H9 (cell line): ENCODE measurements around the gene TMEM253. TPM values are rescaled to one million over a fixed set of nuclear protein-coding genes. Genes with fewer than 3 reads are reported as not detected.

ENCODE experiments used
- DNase-seq: peaks from one replicate; pipeline ENCODE4 v3.0.0-alpha.2; 2017
- H2AFZ ChIP-seq: one replicate; pipeline ENCODE4 v1.6.1; 2013; ENCODE audit warnings: mild to moderate bottlenecking, low read length, control low read depth, moderate library complexity
- H2AK5ac ChIP-seq: 2 replicates; pipeline ENCODE4 v1.6.1; 2013; ENCODE audit warnings: low read length, control low read depth, mixed read lengths; ENCODE audit not compliant: insufficient read length
- H2BK120ac ChIP-seq: one replicate; pipeline ENCODE4 v1.6.1; 2013; ENCODE audit warnings: low read depth, mild to moderate bottlenecking, low read length, control low read depth, inconsistent platforms; ENCODE audit not compliant: poor library complexity, severe bottlenecking
- H2BK12ac ChIP-seq: 2 replicates; pipeline ENCODE4 v1.6.1; 2013; ENCODE audit warnings: low read length, control low read depth, mixed read lengths, low read depth; ENCODE audit not compliant: insufficient read length
- H2BK15ac ChIP-seq: 2 replicates; pipeline ENCODE4 v1.6.1; 2013; ENCODE audit warnings: low read depth, low read length, control low read depth
- H2BK20ac ChIP-seq: one replicate; pipeline ENCODE4 v1.6.1; 2013; ENCODE audit warnings: low read depth, mild to moderate bottlenecking, low read length, control low read depth, inconsistent platforms; ENCODE audit not compliant: poor library complexity, severe bottlenecking
- H2BK5ac ChIP-seq: 2 replicates; pipeline ENCODE4 v1.6.1; 2013; ENCODE audit warnings: low read length, control low read depth, mixed read lengths; ENCODE audit not compliant: insufficient read length
- H3K14ac ChIP-seq: 2 replicates; pipeline ENCODE4 v1.6.1; 2013; ENCODE audit warnings: low read length, control low read depth; ENCODE audit not compliant: insufficient read depth
- H3K18ac ChIP-seq: 2 replicates; pipeline ENCODE4 v1.6.1; 2013; ENCODE audit warnings: low read depth, mild to moderate bottlenecking, mixed read lengths, low read length, control low read depth; ENCODE audit not compliant: insufficient read length
- H3K23ac ChIP-seq: 2 replicates; pipeline ENCODE4 v1.6.1; 2013; ENCODE audit warnings: low read length, control low read depth, mixed read lengths, low read depth; ENCODE audit not compliant: insufficient read length
- H3K23me2 ChIP-seq: 2 replicates; pipeline ENCODE4 v1.6.1; 2013; ENCODE audit warnings: low read depth, mild to moderate bottlenecking, mixed read lengths, low read length, control low read depth; ENCODE audit not compliant: insufficient read length, poor library complexity, severe bottlenecking
- H3K27ac ChIP-seq: 2 replicates; pipeline ENCODE4 v1.5.1; 2013; ENCODE audit warnings: low read length, control low read depth, mixed read lengths, low read depth; ENCODE audit not compliant: insufficient read length
- H3K27me3 ChIP-seq: 2 replicates; pipeline ENCODE4 v1.6.1; 2013; ENCODE audit warnings: low read length, control low read depth, inconsistent platforms; ENCODE audit not compliant: insufficient read depth
- H3K4ac ChIP-seq: 2 replicates; pipeline ENCODE4 v1.6.1; 2013; ENCODE audit warnings: low read depth, mild to moderate bottlenecking, control low read depth, inconsistent platforms, low read length, moderate library complexity
- H3K4me1 ChIP-seq: 2 replicates; pipeline ENCODE4 v1.6.1; 2013; ENCODE audit warnings: low read length, control low read depth, inconsistent platforms; ENCODE audit not compliant: insufficient read depth
- H3K4me2 ChIP-seq: 2 replicates; pipeline ENCODE4 v1.6.1; 2013; ENCODE audit warnings: low read length, control low read depth, mixed read lengths; ENCODE audit not compliant: insufficient read length, insufficient read depth
- H3K56ac ChIP-seq: 2 replicates; pipeline ENCODE4 v1.6.1; 2013; ENCODE audit warnings: low read depth, mild to moderate bottlenecking, mixed read lengths, low read length, control low read depth; ENCODE audit not compliant: insufficient read length
- H3K79me1 ChIP-seq: 2 replicates; pipeline ENCODE4 v1.6.1; 2013; ENCODE audit warnings: low read depth, mild to moderate bottlenecking, moderate library complexity, low read length, control low read depth, inconsistent platforms; ENCODE audit not compliant: insufficient read depth, poor library complexity, severe bottlenecking
- H3K79me2 ChIP-seq: 2 replicates; pipeline ENCODE4 v1.6.1; 2013; ENCODE audit warnings: low read length, control low read depth, inconsistent platforms; ENCODE audit not compliant: insufficient read depth
- H3K9ac ChIP-seq: 2 replicates; pipeline ENCODE4 v1.6.1; 2013; ENCODE audit warnings: low read length, control low read depth, mixed read lengths; ENCODE audit not compliant: insufficient read length; ENCODE audit errors: extremely low read depth
- H3K9me3 ChIP-seq: one replicate; pipeline ENCODE4 v1.6.1; 2013; ENCODE audit warnings: low read depth, low read length, inconsistent platforms; ENCODE audit not compliant: control insufficient read depth
- H3T11ph ChIP-seq: one replicate; pipeline ENCODE4 v1.6.1; 2013; ENCODE audit warnings: mild to moderate bottlenecking, low read length, control low read depth, inconsistent platforms
- H4K20me1 ChIP-seq: one replicate; pipeline ENCODE4 v1.6.1; 2013; ENCODE audit not compliant: control insufficient read depth, insufficient read length, insufficient read depth
- H4K5ac ChIP-seq: 2 replicates; pipeline ENCODE4 v1.6.1; 2013; ENCODE audit warnings: low read depth, mild to moderate bottlenecking, mixed read lengths, low read length, control low read depth; ENCODE audit not compliant: insufficient read length
- H4K8ac ChIP-seq: replicated peaks from 2 replicates; pipeline ENCODE4 v1.6.1; 2013; ENCODE audit warnings: low read length, control low read depth, mixed read lengths, low read depth; ENCODE audit not compliant: insufficient read length
- H4K91ac ChIP-seq: 2 replicates; pipeline ENCODE4 v1.6.1; 2013; ENCODE audit warnings: low read depth, mild to moderate bottlenecking, moderate library complexity, mixed read lengths, low read length, control low read depth; ENCODE audit not compliant: insufficient read length
- H3K27ac Mint-ChIP-seq, 3 experiments: 2 replicates in 2 of 3; 3 replicates in 1 of 3; pipeline ENCODE4 v1.8.0; 2020 to 2021; ENCODE audit warnings: mixed read lengths in 3 of 3, mild to moderate bottlenecking in 1 of 3, moderate library complexity in 1 of 3
- H3K27me3 Mint-ChIP-seq: 2 replicates; pipeline ENCODE4 v1.8.0; 2021; ENCODE audit warnings: low read depth, mild to moderate bottlenecking, moderate library complexity, mixed read lengths
- H3K36me3 Mint-ChIP-seq, 3 experiments: 2 replicates in 2 of 3; 3 replicates in 1 of 3; pipeline ENCODE4 v1.8.0; 2020 to 2021; ENCODE audit warnings: low read depth in 3 of 3, mixed read lengths in 3 of 3; ENCODE audit not compliant: insufficient read depth in 1 of 3
- H3K4me1 Mint-ChIP-seq, 2 experiments: 2 replicates each; pipeline ENCODE4 v1.8.0; 2020; ENCODE audit warnings: mixed read lengths in 2 of 2
- H3K4me3 Mint-ChIP-seq, 2 experiments: 2 replicates in 1 of 2; 3 replicates in 1 of 2; pipeline ENCODE4 v1.8.0; 2020 to 2021; ENCODE audit warnings: mild to moderate bottlenecking in 2 of 2, mixed read lengths in 2 of 2, moderate library complexity in 1 of 2
- H3K9me3 Mint-ChIP-seq, 2 experiments: 2 replicates in 1 of 2; 3 replicates in 1 of 2; pipeline ENCODE4 v1.8.0; 2020; ENCODE audit warnings: mild to moderate bottlenecking in 2 of 2, mixed read lengths in 2 of 2, moderate library complexity in 1 of 2
- CTCF ChIP-seq: fragments of 200-600 bp; sonication (generic); conservative IDR thresholded peaks from 3 replicates; pipeline ENCODE4 v1.8.0; 2021; ENCODE audit warnings: antibody characterized with exemption, mild to moderate bottlenecking
- WGBS: extraction: QIAGEN DNeasy Blood & Tissue Kit; methylation state at CpG from one replicate; pipeline ENCODE4 v1.1.7; 2013; ENCODE audit warnings: missing lambda C conversion rate, low lambda C conversion rate, mixed read lengths; ENCODE audit not compliant: insufficient read length; ENCODE audit errors: extremely low coverage; 5-methylcytosine and 5-hydroxymethylcytosine counted together
- long read RNA-seq: library from polyadenylated mRNA; unstranded; transcript quantifications from one replicate; pipeline ENCODE4 v2.0.0, GENCODE V29; 2020
- total RNA-seq: library from RNA; stranded (reverse); gene quantifications from 2 replicates; pipeline ENCODE4 v1.2.1, GENCODE V29; 2021

The TMEM253 gene
- total RNA-seq, result 1.9 and 2.2 TPM in 2 replicates
- long read RNA-seq, partial matches to known transcripts, result 0 of 1 reads
- long read RNA-seq, other reads (novel, unspliced or antisense), result 0 of 1 reads

GRCh38 chr14:21100931-21101330 is at the start of gene TMEM253:
Gene TMEM253, plus strand, starts transcription at chr14:21101066. Its CDS starts 278 bp downstream, at chr14:21101344.
- H3K36me3 Mint-ChIP-seq, result 0 out of 7 replicates have a peak, but pooled peaks cover 0 to 3% (median 0%) of the 10 kb centered on the region in 3 experiments
- H3K56ac ChIP-seq, result no peak within 1 kb of the TSS
- no peak within 1 kb of the TSS for H3K18ac ChIP-seq
- no peak within 1 kb of the TSS for H3K4ac ChIP-seq
- no peak within 1 kb of the TSS for H2BK12ac ChIP-seq
- H3K79me1 ChIP-seq, result peaks cover 4% of the 10 kb centered on the region
- H2BK120ac ChIP-seq, result no peak within 1 kb of the TSS
- H2BK15ac ChIP-seq, result no peak within 1 kb of the TSS
- H2AFZ ChIP-seq, result no peak within 1 kb of the TSS
- no peak within 1 kb of the TSS for H3K4me2 ChIP-seq
- H3T11ph ChIP-seq, result no peak within 1 kb of the TSS
- no peaks in the 10 kb centered on the region for H3K27me3 ChIP-seq
- no peak within 1 kb of the TSS for H2BK20ac ChIP-seq
- H3K9ac ChIP-seq, result no peak within 1 kb of the TSS
- no peaks in the 10 kb centered on the region; a peak in 1 of 5 replicates for H3K9me3 Mint-ChIP-seq
- no peak within 1 kb of the TSS for H2BK5ac ChIP-seq
- no peak within 1 kb of the TSS for H4K91ac ChIP-seq
- peaks cover 22% of the 10 kb centered on the region for H3K4me1 ChIP-seq
- H3K27ac ChIP-seq, result no peak within 1 kb of the TSS
- H3K23ac ChIP-seq, result no peak within 1 kb of the TSS
- no peak for TF ChIP-seq CTCF
- peak within 1 kb of the TSS in 1 of 3 experiments; percentile 7; a peak in 1 of 7 replicates for H3K27ac Mint-ChIP-seq
- H3K4me1 Mint-ChIP-seq, result peaks cover 64 to 65% of the 10 kb centered on the region in 2 experiments
- H4K8ac ChIP-seq, result no peak within 1 kb of the TSS
- DNase-seq, result no peak
- peaks cover 3% of the 10 kb centered on the region for H4K20me1 ChIP-seq
- peak within 1 kb of the TSS; percentile 79; a peak in 4 of 5 replicates for H3K4me3 Mint-ChIP-seq
- no peak within 1 kb of the TSS for H2AK5ac ChIP-seq
- WGBS, result no CpG with 5 or more reads among the region's 5 CpGs
- H3K79me2 ChIP-seq, result peaks cover 12% of the 10 kb centered on the region; the same call in 1 of the 2 replicates
- peaks cover 25% of the 10 kb centered on the region for H3K23me2 ChIP-seq
- no peaks in the 10 kb centered on the region for H3K27me3 Mint-ChIP-seq
- H3K9me3 ChIP-seq, result no peaks in the 10 kb centered on the region
- H3K14ac ChIP-seq, result no peak within 1 kb of the TSS
- no peak within 1 kb of the TSS for H4K5ac ChIP-seq
